ENCODE data around the gene LYRM9. TPM values are rescaled to one million over a fixed set of nuclear protein-coding genes. Genes with fewer than 3 reads are reported as not detected.
"Not testable (repeated sequence)": the region's sequence is repeated elsewhere in the genome, so short reads cannot be mapped to it uniquely, and the experiment has no call there.

Gene LYRM9
- total RNA-seq, 1 donor, result 9.7 TPM

DNA sequence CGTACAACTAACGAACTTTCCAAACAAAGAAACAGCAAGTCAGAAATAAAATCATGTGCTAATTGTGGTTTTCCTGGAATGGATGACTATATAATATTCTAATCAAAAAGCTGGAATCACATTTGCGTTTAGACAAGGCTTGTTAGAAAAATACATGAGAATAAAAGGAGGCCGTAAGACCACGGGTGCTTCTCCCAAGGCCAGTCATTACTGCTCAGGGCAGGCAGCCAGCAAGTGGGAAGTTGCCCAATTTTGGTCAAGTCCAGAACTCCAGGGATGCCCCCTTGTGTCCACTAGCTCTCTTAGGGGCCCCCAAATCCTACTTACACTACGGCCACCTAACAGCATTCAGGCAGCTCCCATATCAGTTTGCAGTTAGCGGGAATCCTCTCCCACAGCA lies 25.9 kb upstream of the LYRM9 start:
- no peak overlapping the region for H3K4me3 ChIP-seq (ENCODE audit: low read depth, low read length)
- no peak for DNase-seq (ENCODE audit: low read depth)
- TF ChIP-seq CTCF (IDR thresholded peaks at IDR 0.05; ENCODE audit: insufficient read depth, low read length), result no peak

DNA sequence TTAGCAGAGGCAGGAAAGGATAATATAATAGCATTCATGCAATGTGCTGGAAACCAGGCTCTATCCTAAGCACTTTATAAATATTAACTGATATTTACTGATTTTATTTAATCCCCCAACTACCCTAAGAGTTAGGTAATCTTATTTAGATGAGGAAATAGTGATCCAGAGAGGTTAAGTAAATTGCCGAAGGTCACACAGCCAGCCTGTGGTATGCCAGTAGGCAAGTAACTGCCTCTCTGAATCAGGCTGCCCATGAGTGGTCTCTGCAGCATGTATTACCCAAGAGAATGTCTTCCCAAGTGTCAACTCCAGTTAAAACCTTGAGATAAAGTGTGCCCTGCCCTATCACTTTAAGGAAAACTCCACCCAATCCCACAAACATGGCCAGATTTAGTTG lies 25.3 kb upstream of the LYRM9 start:
- no peak for DNase-seq (ENCODE audit: low read depth)
- H3K4me3 ChIP-seq (ENCODE audit: low read depth, low read length), result no peak overlapping the region
- TF ChIP-seq CTCF (IDR thresholded peaks at IDR 0.05; ENCODE audit: insufficient read depth, low read length), result no peak

DNA sequence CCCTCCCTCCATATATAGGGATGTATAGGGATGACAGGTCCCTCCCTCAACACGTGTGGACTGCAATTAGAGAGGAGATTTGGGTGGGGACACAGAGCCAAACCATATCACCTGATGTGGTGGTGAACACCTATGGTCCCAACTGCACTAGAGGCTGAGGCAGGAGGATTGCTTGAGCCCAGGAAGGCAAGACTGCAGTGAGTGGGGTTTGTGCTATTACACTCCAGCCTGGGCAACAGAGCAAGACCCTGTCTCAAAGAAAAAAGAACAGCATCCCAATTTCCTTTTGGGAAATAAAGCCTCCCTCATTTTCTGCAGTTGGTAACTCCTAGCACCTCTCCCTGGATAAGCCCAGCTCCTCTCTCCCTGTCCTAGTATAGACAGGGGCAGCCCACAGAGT lies 23.8 kb upstream of the LYRM9 start:
- no peak overlapping the region for H3K4me3 ChIP-seq (ENCODE audit: low read depth, low read length)
- no peak for DNase-seq (ENCODE audit: low read depth)
- TF ChIP-seq CTCF (IDR thresholded peaks at IDR 0.05; ENCODE audit: insufficient read depth, low read length), result no peak

- DNase-seq (ENCODE audit: low read depth), result no peak
- H3K4me3 ChIP-seq (ENCODE audit: low read depth, low read length), result no peak overlapping the region
- TF ChIP-seq CTCF (IDR thresholded peaks at IDR 0.05; ENCODE audit: insufficient read depth, low read length), result no peak
Measured at GRCh38 chr17:27915709-27916108, 22.5 kb upstream of the LYRM9 start.

GRCh38 chr17:27914382-27914781 lies 21.2 kb upstream of the LYRM9 start:
- H3K4me3 ChIP-seq (ENCODE audit: low read depth, low read length), result no peak overlapping the region
- DNase-seq (ENCODE audit: low read depth), result no peak
- TF ChIP-seq CTCF (IDR thresholded peaks at IDR 0.05; ENCODE audit: insufficient read depth, low read length), result no peak

GRCh38 chr17:27912964-27913363 lies 19.8 kb upstream of the LYRM9 start:
- TF ChIP-seq CTCF (IDR thresholded peaks at IDR 0.05; ENCODE audit: insufficient read depth, low read length), result no peak
- H3K4me3 ChIP-seq (ENCODE audit: low read depth, low read length), result no peak overlapping the region
- no peak for DNase-seq (ENCODE audit: low read depth)

GRCh38 chr17:27912299-27912698 lies 19.1 kb upstream of the LYRM9 start:
- DNase-seq (ENCODE audit: low read depth); H3K4me3 ChIP-seq (ENCODE audit: low read depth, low read length): not testable (repeated sequence)
